Choroid plexus epithelial cell (primary cell): Measurements from ENCODE around the gene SLIT1.

Experiments used
- DNase-seq: peaks from one replicate; pipeline ENCODE4 v3.0.0-alpha.2; 2010; ENCODE audit warnings: low read depth
- H3K4me3 ChIP-seq: 2 replicates; pipeline ENCODE4 v1.5.1; 2011; ENCODE audit warnings: low read depth, mild to moderate bottlenecking, control low read depth, low read length, moderate library complexity
- CTCF ChIP-seq: conservative IDR thresholded peaks from 2 replicates; pipeline ENCODE4 v1.5.1; 2011; ENCODE audit warnings: low read depth, mild to moderate bottlenecking, control low read depth, inconsistent platforms, low read length, moderate library complexity

SLIT1 gene

GRCh38 chr10:97144297-97144696 is 41.5 kb downstream of the SLIT1 start:
- no peak for DNase-seq
- no peak for TF ChIP-seq CTCF
- H3K4me3 ChIP-seq = no peak overlapping the region

DNA sequence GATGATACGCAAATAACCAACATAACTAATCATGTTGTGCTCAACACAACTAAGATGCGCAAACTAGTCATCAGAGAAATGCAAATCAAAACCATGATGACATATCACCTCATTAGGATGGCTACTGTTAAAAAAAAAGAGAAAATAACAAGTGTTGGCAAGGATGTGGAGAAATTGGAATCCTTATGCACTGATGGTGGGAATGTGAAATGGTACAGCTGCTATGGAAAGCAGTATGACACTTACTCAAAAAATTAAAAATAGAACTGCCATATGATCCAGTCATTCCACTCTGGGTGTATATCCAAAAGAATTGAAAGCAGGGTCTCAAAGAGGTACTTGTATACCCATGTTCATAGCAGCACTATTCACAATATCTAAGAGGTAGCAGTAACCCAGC is 42.9 kb downstream of the SLIT1 start:
- DNase-seq = no peak
- H3K4me3 ChIP-seq = no peak overlapping the region
- no peak for TF ChIP-seq CTCF

- H3K4me3 ChIP-seq = no peak overlapping the region
- DNase-seq = no peak
- TF ChIP-seq CTCF = no peak
These were observed 44.6 kb downstream of the SLIT1 start for GRCh38 chr10:97140902-97141745.

GRCh38 chr10:97140049-97140846 is 45.5 kb downstream of the SLIT1 start:
- no peak for TF ChIP-seq CTCF
- no peak overlapping the region for H3K4me3 ChIP-seq
- DNase-seq = no peak

DNA sequence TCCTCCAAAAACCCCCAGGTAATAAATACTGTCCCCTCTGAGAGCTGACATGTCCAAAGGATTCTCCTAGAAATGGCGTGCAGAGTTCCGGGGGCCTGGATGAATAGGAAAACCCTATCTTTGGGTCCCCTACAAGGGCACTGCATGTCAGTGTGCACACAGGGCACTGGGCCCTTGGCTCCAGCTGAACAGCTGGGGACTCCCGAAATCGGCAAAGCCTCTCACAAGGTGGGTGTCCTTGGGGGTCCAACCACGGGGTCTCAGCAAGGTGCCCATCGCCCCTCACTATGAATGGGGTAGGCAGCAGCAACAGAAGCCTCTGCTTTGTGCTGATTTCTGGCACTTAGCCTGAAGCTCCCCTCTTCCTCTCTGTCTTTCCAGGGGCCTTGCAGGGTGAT is 46.1 kb downstream of the SLIT1 start:
- DNase-seq = no peak
- no peak overlapping the region for H3K4me3 ChIP-seq
- no peak for TF ChIP-seq CTCF

DNA sequence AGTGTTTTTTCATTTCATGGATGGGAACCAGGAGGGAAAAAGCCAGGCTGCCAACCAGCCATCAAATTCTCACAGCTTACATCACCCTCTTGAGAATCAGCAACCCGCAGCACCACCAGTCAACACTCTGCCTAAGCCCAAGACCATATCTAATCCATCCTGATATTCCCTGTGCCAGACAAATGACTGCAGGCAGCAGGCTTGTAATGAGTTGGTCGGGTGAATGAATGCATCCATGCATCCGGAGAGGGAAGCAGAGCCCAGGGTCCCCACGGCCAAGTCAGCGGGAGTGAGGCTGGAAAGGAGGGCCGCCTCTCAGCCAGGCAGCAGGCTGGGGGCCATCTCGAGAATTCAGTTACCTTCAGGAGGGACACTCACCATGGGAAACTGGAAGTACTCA is 46.9 kb downstream of the SLIT1 start:
- TF ChIP-seq CTCF = no peak
- H3K4me3 ChIP-seq = no peak overlapping the region
- no peak for DNase-seq
